Kidney tubule cell (primary cell): ENCODE data around the gene VAV2.
A peak's percentile ranks its signal among the peaks of the same experiment; 100 is the strongest.

ENCODE experiments used
- DNase-seq: peaks from one replicate; pipeline ENCODE4 v3.0.0-alpha.2; 2018; ENCODE audit warnings: low spot score

Gene VAV2

DNA sequence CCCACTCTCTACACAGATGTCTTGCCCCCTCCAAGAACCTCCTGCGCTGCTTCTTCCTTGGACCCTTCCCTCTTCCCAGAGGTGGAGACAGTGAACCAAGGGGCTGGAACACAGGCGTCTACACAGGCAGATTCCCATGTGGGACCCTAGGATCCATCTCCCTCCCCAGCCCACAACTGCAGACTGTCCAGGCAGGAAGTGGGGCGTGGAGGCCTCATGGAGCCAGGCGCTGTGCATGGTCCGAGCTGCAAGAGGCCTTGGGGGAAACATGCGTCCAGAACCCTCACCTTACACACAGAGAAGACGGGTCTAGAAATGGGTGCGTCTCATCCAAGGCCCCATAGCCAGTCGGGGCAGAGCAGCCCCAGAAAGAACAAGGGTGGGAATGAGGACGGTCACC, 117.5 kb downstream of the VAV2 start:
- DNase-seq = no peak

GRCh38 chr9:133874060-133874657, 118.0 kb downstream of the VAV2 start:
- peak; percentile 94 for DNase-seq

DNA sequence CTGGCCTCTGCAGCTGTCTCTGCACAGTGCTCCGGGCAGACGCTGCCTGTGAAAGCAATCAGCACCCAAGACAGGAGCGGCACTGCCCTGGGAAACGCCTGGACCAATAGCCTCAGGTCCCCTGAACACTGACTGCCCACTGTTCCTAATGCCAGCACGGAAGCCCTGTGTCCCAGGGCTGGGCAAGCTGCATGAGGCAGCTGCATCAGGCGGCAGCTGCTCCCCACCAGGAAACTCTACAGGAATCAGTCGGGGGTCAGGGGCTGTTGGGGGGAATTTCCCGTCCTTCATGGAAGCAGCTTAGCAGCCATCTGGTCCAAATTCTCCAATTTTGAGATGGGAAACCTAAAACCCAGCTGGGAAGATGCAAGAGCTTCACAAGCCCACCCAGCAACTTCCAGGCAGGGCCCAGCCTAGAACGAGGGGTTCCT, 118.6 kb downstream of the VAV2 start:
- no peak for DNase-seq

GRCh38 chr9:133873009-133873408, 119.1 kb downstream of the VAV2 start:
- DNase-seq = no peak

DNA sequence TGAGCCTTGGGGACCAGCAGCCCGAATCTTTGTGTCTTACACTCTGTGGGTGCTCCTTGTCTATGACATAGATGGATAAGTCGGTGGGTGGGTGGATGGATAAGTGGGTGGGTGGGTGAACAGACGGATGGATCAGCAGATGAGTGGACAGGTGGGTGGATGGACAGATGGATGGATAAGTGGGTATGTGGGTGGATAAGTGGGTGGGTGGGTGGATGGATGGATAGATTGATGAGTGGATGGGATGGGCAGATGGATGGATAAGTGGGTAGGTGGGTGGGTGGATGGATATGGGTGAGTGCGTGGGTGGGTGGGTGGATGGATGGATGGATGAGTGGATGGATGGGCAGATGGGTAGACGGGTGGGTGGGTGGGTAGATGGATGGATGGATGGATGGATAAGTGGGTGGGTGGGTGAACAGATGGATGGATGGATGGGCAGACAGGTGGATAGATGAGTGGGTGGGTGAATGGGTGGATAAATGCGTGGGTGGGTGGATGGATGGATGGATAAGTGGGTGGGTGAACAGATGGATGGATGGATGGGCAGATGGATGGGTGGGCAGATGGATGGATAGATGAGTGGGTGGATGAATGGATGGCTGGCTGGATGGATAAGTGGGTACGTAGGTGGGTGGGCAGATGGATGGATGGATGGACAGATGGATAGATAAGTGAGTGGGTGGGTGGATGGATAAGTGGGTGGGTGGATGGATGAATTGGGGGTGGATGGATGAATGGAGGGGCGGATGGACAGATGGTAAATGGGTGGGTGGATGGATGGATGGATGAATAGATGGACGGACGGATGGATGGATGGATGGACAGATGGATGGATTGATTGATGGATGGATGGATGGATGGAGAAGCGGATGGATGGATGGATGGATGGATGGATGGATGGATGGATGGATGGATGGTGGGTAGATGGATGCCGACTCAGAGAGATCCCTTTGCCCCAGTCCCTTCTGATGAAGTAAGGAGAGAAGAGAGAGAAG, 121.2 kb downstream of the VAV2 start:
- no peak for DNase-seq

GRCh38 chr9:133869674-133870405, 122.3 kb downstream of the VAV2 start:
- DNase-seq = no peak

GRCh38 chr9:133868203-133868602, 123.9 kb downstream of the VAV2 start:
- DNase-seq = no peak

DNA sequence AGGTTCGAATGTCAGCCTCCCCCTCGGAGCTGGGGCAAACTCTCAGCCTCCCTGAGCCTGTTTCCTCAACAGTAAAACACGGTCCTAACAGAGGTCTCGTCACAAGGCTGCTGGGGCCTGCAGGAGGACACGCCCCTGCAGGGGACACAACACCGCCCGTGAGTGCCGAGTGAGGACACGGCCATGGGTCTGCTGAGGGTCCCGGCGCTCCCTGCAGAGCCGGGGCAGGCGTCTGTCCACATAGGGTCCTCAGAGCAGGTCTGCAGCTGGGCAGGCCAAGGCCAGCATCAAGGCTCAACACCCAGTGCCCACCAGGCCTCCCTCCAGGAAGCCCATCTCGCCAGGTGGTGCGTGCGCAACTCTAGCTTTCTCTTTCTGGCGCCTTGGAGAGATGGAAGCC, 125.2 kb downstream of the VAV2 start:
- no peak for DNase-seq

- DNase-seq = peak; percentile 14
Measured at GRCh38 chr9:133864011-133864410, 128.1 kb downstream of the VAV2 start.

GRCh38 chr9:133863257-133863592, 128.9 kb downstream of the VAV2 start:
- no peak for DNase-seq

- no peak for DNase-seq
Measured at GRCh38 chr9:133862585-133863256, 129.4 kb downstream of the VAV2 start.

DNA sequence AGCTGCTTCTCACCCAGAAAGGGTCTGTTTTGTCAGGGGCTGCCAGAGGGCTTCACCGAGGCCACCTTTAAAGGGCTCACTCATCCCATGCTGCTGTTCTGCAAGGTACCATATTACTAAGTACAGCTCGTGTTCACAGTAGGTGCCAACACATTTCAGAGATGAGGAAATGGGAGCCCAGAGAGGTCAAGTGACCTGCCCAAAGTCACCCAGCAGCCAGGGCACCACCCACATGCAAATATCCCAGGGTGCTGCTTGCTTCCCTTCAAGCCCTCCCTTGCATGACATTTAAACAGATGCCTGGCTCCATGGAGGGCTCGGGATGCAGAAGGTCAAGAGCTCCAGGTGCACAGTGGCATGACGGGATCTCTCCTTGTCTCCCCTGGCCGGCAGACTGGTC, 130.4 kb downstream of the VAV2 start:
- DNase-seq = no peak

DNA sequence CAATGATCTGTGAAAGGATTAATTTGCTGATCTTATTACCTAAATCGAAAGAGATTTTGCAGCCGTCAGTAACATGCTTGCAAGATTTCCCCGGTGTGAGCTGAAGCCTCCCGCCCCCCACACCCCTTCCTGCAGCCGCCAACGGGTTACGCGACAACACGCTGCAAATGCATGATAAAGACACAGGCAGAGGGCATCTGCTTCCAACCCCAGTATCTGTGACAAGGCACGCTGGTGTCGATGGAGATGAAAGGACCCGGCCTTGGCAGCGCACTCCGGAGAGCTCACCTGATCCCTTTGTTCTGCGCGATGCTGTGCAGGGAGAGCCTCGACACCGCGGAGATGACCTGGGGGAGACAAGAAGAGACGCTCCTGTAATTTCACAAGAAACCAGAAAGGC, 131.0 kb downstream of the VAV2 start:
- DNase-seq = no peak

DNA sequence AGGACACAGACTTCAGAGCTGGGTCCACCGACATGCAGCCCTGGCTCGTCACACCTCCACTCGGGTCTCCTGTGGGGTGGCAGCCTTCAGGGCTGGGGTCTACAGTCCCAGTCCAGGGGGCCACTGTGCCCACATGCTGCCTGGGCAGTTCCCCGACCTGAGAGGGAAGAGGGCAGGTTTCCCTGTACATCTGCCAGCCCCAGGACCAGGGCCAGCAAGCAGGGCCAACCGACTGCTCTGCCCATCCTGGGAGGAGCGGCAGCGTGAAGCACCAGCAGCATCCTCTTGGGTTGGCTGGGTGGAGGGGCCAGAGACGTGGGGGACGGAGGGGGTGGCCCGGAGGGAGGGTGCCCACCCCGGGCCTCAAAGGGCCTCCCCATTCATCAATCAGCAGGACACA, 133.4 kb downstream of the VAV2 start:
- DNase-seq = no peak

- DNase-seq = no peak
Measured at GRCh38 chr9:133857639-133858038, 134.5 kb downstream of the VAV2 start.

DNA sequence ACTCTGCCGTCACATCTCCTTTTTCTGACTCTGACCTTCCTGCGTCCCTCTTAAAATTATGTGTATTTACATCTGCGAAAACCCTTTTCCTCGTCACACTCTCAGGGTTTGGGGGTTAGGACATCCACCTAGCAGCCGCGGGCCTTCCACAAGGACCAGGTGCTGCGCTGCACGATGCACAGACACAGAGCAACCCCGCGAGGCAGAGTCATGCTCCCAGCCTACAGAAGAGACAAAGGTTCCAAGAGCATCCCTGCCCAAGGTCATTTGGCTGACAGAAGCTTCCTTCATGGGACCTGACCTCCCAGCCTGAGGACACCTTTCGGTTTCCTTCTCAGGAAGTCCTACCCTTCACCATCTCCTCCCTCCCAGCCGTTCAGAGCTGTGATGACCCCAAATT, 135.3 kb downstream of the VAV2 start:
- DNase-seq = no peak

DNA sequence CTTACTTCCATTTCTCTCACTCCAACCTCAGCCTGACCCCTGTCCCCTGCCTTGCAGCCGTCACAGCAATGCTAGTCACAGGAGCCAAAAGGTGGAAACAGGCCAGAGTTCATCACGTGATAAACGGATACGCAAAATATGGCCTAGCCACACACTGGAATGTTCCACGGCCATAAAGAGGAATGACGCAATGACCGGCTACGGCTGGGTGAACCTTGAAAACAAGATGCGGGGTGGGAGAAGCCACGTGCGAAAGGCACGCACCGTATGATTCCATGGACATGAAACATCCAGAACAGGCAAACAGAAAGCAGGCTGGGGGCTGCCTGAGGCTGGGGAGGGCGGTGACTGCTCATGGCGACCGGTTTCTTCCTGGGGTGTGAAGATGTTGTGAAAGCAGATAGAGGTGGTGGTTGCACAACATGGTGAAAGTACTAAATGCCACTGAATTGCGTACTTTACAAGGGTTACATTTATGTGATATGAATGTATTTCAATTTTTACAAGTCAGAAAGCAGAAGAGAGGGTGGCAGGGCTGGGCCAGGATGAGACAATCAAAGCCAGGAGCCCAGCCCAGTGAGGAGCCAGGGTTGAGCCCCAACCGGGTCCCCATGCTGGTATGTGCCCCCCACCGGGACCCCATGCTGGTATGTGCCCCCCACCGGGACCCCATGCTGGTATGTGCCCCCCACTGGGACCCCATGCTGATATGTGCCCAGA, 136.2 kb downstream of the VAV2 start:
- DNase-seq = peak; percentile 97

GRCh38 chr9:133855371-133855770, 136.8 kb downstream of the VAV2 start:
- no peak for DNase-seq

GRCh38 chr9:133854765-133855164, 137.4 kb downstream of the VAV2 start:
- DNase-seq = no peak

DNA sequence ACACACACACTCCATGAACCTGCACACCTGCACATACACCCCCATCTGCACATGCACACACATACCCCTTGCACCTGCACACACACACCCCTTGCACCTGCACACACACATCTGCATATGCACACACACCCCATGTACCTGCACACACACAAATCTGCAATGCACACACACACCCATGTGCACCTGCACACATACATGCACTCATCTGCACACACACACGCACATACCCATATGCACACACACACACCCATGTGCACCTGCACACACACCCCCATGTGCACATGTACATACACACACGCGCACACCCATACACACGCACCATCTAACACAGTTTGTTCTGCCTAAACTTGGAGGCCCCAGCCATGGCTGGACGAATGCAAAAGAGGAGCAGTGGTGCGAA, 138.1 kb downstream of the VAV2 start:
- no peak for DNase-seq

- no peak for DNase-seq
Measured at GRCh38 chr9:133853331-133853730, 138.8 kb downstream of the VAV2 start.

- no peak for DNase-seq
Measured at GRCh38 chr9:133852431-133852830, 139.7 kb downstream of the VAV2 start.
